ENCODE measurements around the gene LRMDA.

The LRMDA gene

DNA sequence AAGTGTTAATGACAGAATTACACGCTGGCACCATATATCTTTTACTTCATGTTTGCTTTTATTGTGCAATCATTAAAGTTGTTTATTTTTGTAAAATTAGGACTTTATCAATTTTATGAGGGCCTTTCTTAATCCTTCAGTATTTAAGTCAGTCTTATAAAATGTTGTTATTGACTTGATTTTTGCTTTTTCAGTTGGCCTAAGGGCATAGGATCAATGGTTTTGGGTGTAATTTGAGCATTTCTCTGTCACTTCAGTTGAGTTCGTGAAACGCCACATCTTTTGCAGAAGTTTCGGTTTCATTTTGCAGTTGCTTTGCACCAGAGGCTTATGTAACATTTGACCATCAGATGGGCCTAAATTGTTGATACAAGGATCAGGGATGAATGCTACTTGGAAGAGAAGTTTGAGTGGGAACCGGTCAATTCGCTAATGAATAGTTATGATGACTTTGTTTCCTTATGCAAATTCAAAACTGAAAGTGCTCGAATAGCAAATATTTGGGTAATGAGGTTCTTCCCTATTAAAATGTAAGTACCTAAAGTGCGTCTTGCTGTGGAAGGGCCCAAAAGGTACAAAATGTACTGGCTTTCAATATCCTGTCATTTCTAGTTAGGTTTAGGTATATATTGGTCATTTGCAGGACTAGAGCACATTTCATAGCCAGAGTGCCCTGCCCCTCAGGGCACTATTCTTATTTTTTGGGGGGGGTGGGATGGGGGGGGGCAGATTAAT is 340.9 kb downstream of the LRMDA start:
- no peak for TF ChIP-seq CTCF (conservative IDR thresholded peaks at IDR 0.05)
- H3K27ac ChIP-seq: peak overlapping the region; percentile 33; the same call in 1 of the 2 replicates

- H3K27ac ChIP-seq: no peak overlapping the region
Measured at GRCh38 chr10:75773231-75773780, 341.9 kb downstream of the LRMDA start.

DNA sequence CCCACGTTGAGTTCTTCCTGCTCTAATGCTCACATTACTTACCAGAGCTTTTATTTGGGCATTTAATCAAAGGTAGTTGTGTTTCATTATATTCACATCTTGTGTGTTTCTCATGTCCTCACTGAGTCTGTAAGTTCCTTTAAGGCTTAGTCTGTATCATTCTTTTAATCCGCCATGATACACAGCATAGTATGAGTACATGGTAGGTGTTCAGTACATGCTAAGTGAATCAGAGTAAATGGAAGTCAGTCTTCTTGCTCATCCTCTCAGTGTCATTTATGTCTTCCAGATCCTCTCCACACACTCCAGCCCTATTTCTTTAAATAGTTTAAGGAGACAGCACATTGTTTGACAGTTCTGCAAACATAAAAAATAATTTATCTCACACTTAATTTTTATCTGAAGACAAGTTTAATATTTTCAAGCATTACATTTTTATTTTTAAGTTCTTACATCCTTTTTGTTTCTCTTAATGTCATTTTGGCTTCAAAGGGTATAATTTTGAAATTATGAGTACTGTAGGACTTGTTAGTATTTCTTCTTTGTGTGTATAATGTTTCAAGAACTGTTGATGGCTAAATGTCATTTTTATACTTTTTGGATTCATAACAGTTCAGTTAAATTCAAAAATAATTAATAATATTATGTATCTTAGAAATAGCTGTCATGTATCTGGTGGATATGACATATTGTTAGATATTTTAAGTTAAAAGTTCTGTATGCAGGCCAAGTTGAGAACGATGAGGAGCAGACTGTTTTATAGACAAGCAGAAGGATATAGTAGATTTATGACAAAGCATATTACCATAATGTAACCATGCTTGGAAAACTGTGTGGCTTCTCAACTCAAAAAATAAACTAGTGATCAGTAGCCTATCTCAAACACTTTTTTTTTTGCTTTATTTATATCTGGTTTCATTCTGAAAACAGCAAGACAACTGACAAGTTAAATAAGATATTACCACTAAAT is 342.7 kb downstream of the LRMDA start:
- no peak overlapping the region for H3K27ac ChIP-seq
- TF ChIP-seq CTCF (conservative IDR thresholded peaks at IDR 0.05): no peak

More at GRCh38 chr10:75773231-75773780, 341.9 kb downstream of the LRMDA start:
- no peak for TF ChIP-seq CTCF (conservative IDR thresholded peaks at IDR 0.05)

DNA sequence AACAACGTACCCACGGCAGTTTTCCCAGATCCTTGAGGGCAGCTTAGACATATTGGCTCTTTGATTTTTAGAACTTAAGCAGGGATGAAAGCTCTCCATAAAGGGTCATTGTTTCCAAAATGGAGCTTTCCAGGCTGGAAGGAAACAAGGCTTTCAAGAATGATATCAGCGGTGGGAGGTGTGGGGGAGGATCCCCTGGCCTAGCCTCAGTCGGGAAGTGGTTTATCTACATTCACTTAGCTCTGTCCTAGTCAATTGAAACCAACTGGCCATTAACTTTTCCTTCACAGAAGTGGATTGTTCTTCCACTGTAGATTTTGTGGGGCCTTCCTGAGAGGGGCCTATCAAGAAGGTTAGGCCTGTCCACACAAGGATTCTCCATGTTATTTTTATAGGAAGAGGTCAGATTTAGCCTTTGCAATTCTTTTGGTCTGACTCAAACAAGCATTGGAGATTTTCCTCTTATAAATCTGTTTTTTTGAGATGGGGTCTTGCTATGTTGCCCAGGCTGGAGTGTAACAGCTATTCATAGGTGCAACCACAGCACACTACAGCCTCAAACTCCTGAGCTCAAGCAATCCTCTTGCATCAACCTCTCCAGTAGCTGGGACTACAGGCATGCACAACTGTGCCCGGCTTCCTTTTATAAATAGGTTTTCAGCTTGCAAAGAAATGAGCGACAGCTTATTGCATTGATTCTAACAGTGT is 343.5 kb downstream of the LRMDA start:
- no peak overlapping the region for H3K27ac ChIP-seq
- TF ChIP-seq CTCF (conservative IDR thresholded peaks at IDR 0.05): no peak

- TF ChIP-seq CTCF (conservative IDR thresholded peaks at IDR 0.05): no peak
- peak overlapping the region; percentile 66 for H3K27ac ChIP-seq
Measured at GRCh38 chr10:75776738-75777504, 345.5 kb downstream of the LRMDA start.

- H3K27ac ChIP-seq: no peak overlapping the region
- no peak for TF ChIP-seq CTCF (conservative IDR thresholded peaks at IDR 0.05)
Measured at GRCh38 chr10:75778665-75779064, 347.2 kb downstream of the LRMDA start.

Measured in VCaP (cell line).